ENCODE results near the gene ITGB6.

ITGB6 gene

GRCh38 chr2:160053946-160054345 is 146.1 kb downstream of the ITGB6 start:
- no peak for DNase-seq

DNA sequence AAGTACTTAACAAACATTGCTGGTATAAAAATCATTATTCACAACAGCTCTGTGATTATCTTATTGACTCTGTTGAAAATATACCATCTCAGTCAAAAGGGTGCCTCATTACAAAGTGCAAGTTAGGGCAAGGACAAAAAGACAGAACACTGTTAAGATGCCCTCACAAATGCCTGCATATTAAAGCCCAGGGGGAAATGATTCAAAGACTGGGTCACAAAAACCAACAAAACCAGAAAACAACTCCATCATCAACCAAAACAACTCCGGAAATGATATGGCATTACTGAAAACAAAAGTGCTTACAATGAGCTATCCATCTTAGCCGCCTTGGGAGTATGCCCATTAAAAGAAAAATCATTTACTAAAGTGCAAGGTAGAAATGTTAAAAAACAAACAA is 147.5 kb downstream of the ITGB6 start:
- no peak for DNase-seq

- DNase-seq, result no peak
These were observed 148.7 kb downstream of the ITGB6 start for GRCh38 chr2:160051371-160051800.

DNA sequence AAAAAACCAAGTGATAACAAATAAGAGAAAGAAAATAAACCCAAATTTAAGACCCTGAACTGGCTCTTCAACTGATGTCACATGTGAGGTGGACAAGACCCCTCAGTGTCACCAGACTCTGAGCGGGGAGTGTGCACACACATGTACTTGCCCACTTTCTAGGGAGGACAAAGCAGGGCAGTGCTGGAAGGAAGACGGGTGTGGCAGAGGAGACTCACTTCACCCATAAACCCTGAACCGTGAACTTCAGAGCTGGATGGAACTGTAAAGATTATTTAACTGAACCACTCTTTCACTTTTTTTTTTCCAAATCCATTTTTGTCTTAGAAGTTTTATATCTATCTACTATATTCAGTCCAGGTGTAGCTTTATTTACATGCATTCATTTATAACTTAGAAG is 149.9 kb downstream of the ITGB6 start:
- DNase-seq, result no peak
